HepG2 (cell line): ENCODE data around the gene KDM4B. TPM values are rescaled to one million over a fixed set of nuclear protein-coding genes. Genes with fewer than 3 reads are reported as not detected.

Experiments
- ATAC-seq: fragments of 200-7000 bp; cut with Tn5 transposase; 3 replicates; pipeline ENCODE4 v1.9.1; 2020; ENCODE audit warnings: mild to moderate bottlenecking, moderate library complexity
- BruUV-seq: library from RNA; stranded (reverse); fragments of 400-500 nt; replicated peaks from 2 replicates; lab custom pipeline; 2021; lab: Mats Ljungman, UMichigan
- CTCF ChIA-PET: fragments of 300-600 bp; formaldehyde crosslinking; extraction: SDS; loops from one replicate; lab custom pipeline; 2021; ENCODE audit warnings: low total read pairs, inconsistent platforms, low intra/inter-chr PET ratio; lab: Yijun Ruan, JAX
- POLR2A ChIA-PET: fragments of 350-600 bp; sonication (Branson Sonifier 250); formaldehyde crosslinking; loops from one replicate; lab custom pipeline; 2020; ENCODE audit warnings: antibody characterized with exemption, inconsistent platforms; lab: Yijun Ruan, JAX
- DNase-seq: peaks from one replicate; pipeline ENCODE4 v3.0.0-alpha.2; 2015; ENCODE audit warnings: low spot score
- FAIRE-seq: peaks from 3 replicates; lab custom pipeline; 2011; peaks lifted over from hg19 to GRCh38; lab: Jason Lieb, UNC
- H2AFZ ChIP-seq: one replicate; pipeline ENCODE4 v1.6.1; 2011; ENCODE audit warnings: low read length, inconsistent platforms
- H3K27ac ChIP-seq: fragments of 300-600 bp; 3 replicates; pipeline ENCODE4 v1.8.0; 2011; ENCODE audit warnings: mixed run types, mild to moderate bottlenecking, mixed read lengths, low read length, inconsistent platforms; ENCODE audit not compliant: insufficient read depth; ENCODE audit errors: extremely low read length
- H3K27me3 ChIP-seq, 2 experiments: fragments of 200-600 bp in 1 of 2; 2 replicates in 1 of 2; 3 replicates in 1 of 2; pipeline versions ENCODE4 v1.6.0 to v1.8.0; 2011; ENCODE audit warnings: low read length in 2 of 2, mild to moderate bottlenecking in 2 of 2, moderate library complexity in 2 of 2, inconsistent platforms in 1 of 2; ENCODE audit not compliant: insufficient read depth in 2 of 2, control insufficient read depth in 1 of 2
- H3K36me3 ChIP-seq, 2 experiments: fragments of 200-600 bp in 1 of 2; replicated peaks in 1 of 2; 2 replicates in 1 of 2; 3 replicates in 1 of 2; pipeline versions ENCODE4 v1.5.1 to v1.8.0; 2011; ENCODE audit warnings: low read length in 2 of 2, inconsistent platforms in 1 of 2; ENCODE audit not compliant: insufficient read depth in 2 of 2, control insufficient read depth in 1 of 2
- H3K4me1 ChIP-seq: 2 replicates; pipeline ENCODE4 v1.5.1; 2012; ENCODE audit warnings: low read length, inconsistent platforms; ENCODE audit not compliant: insufficient read depth
- H3K4me2 ChIP-seq: 2 replicates; pipeline ENCODE4 v1.6.0; 2011; ENCODE audit warnings: low read depth, low read length, inconsistent platforms
- H3K4me3 ChIP-seq, 3 experiments: fragments of 200-600 bp in 1 of 3; sonication (generic), shearing (Covaris generic) in 1 of 3; replicated peaks in 1 of 3; 2 replicates each; pipeline ENCODE4 v1.5.1; 2011 to 2016; ENCODE audit warnings: low read length in 3 of 3, inconsistent platforms in 2 of 3, low read depth in 2 of 3, mild to moderate bottlenecking in 2 of 3, control low read depth in 1 of 3, mixed read lengths in 1 of 3; ENCODE audit not compliant: insufficient read depth in 1 of 3
- H3K79me2 ChIP-seq: one replicate; pipeline ENCODE4 v1.6.1; 2011; ENCODE audit warnings: low read length, inconsistent platforms; ENCODE audit not compliant: insufficient read depth
- H3K9ac ChIP-seq: 2 replicates; pipeline ENCODE4 v1.6.0; 2011; ENCODE audit warnings: mild to moderate bottlenecking, low read depth, low read length, inconsistent platforms; ENCODE audit not compliant: insufficient read depth
- H3K9me3 ChIP-seq: 2 replicates; pipeline ENCODE4 v1.5.1; 2012; ENCODE audit warnings: mild to moderate bottlenecking, low read length
- H4K20me1 ChIP-seq: 2 replicates; pipeline ENCODE4 v1.6.0; 2011; ENCODE audit warnings: inconsistent platforms, mild to moderate bottlenecking, low read length, moderate library complexity; ENCODE audit not compliant: insufficient read depth
- AGO2 ChIP-seq: fragments of 200-400 bp; formaldehyde crosslinking; optimal IDR thresholded peaks from 2 replicates; pipeline ENCODE3; 2017; ENCODE audit warnings: mild to moderate bottlenecking, low read depth, low read length, moderate library complexity
- BRD4 ChIP-seq: sonication (generic); formaldehyde crosslinking; IDR thresholded peaks from 2 replicates; pipeline ENCODE4 v1.4.0; 2020; ENCODE audit warnings: missing genetic modification reagents
- DNMT3B ChIP-seq: conservative IDR thresholded peaks from 2 replicates; pipeline ENCODE4 v1.6.1; 2016; ENCODE audit warnings: missing biosample characterization, control low read depth
- HIC2 ChIP-seq: sonication (generic); formaldehyde crosslinking; IDR thresholded peaks from 2 replicates; pipeline ENCODE4 v1.9.0; 2022; ENCODE audit warnings: low read depth, missing genetic modification reagents
- IRF9 ChIP-seq: sonication (generic); formaldehyde crosslinking; IDR thresholded peaks from 2 replicates; pipeline ENCODE4 v1.8.0; 2022; ENCODE audit warnings: missing genetic modification reagents, mild to moderate bottlenecking, borderline replicate concordance
- MLX ChIP-seq: IDR thresholded peaks from 2 replicates; pipeline ENCODE4 v1.6.1; 2016
- NFKBIZ ChIP-seq: IDR thresholded peaks from 2 replicates; pipeline ENCODE4 v1.6.1; 2018; ENCODE audit warnings: missing genetic modification reagents, missing compliant biosample characterization
- PITX1 ChIP-seq: sonication (generic); formaldehyde crosslinking; IDR thresholded peaks from 2 replicates; pipeline ENCODE4 v1.5.1; 2020; ENCODE audit warnings: mild to moderate bottlenecking, missing genetic modification reagents
- SMC3 ChIP-seq: IDR thresholded peaks from 2 replicates; pipeline ENCODE4 v1.6.1; 2011; ENCODE audit warnings: low read length, improper control_type of control experiment
- TRIM24 ChIP-seq: sonication (generic); formaldehyde crosslinking; IDR thresholded peaks from 2 replicates; pipeline ENCODE4 v1.8.0; 2022; ENCODE audit warnings: mild to moderate bottlenecking, missing genetic modification reagents
- ZNF460 ChIP-seq: sonication (generic); formaldehyde crosslinking; IDR thresholded peaks from 2 replicates; pipeline ENCODE4 v1.5.1; 2020; ENCODE audit warnings: missing genetic modification reagents, mild to moderate bottlenecking, borderline replicate concordance
- WGBS: methylation state at CpG from one replicate; pipeline ENCODE4 v1.1.6; 2017; ENCODE audit warnings: low lambda C conversion rate; 5-methylcytosine and 5-hydroxymethylcytosine counted together
- in situ Hi-C: cut with HindIII; loops from 2 replicates; pipeline ENCODE4 v1.10.0; 2017; ENCODE audit warnings: low pct_unique_long_range_greater_than_20kb; ENCODE audit not compliant: extremely low pct_ligation_motif_present
- intact Hi-C: fragments of 100-400 bp; cut with micrococcal nuclease; formaldehyde crosslinking; loops from one replicate; pipeline ENCODE4 v1.10.0; 2022; ENCODE audit not compliant: unreplicated experiment
- polyA plus RNA-seq, 8 experiments: library from polyadenylated mRNA; depleted of rRNA in 3 of 8; stranded (reverse) in 7 of 8; unstranded in 1 of 8; fragments of >200 nt; fragmentation: Illumina TruSeq in 4 of 8; extraction: Trizol in 4 of 8; gene quantifications; 2 replicates each; pipeline versions ENCODE4 v1.2.1 to v1.2.3, GENCODE V29; 2011 to 2016; ENCODE audit warnings: low read depth in 4 of 8, missing spikeins in 1 of 8, mixed read lengths in 1 of 8; ENCODE audit not compliant: insufficient read depth in 1 of 8
- total RNA-seq, 5 experiments: library from RNA; depleted of rRNA; stranded (reverse); fragments of >200 nt; fragmentation: Illumina TruSeq; extraction: Trizol; gene quantifications; 2 replicates each; pipeline ENCODE4 v1.2.3, GENCODE V29; 2016; ENCODE audit warnings: low read depth in 1 of 5

Gene KDM4B
- total and polyA plus RNA-seq, 2 of the 13 experiments (the other 11 are each of a cell fraction or from before 2014, with no cell fraction given) = 4.9 to 14.6 TPM

- 98% methylated on average over 15 of the region's 24 CpGs for WGBS
- TF ChIP-seq NFKBIZ (CRISPR knock-in tag) = no peak
- TF ChIP-seq AGO2 = peak; percentile 68
- TF ChIP-seq, all 625 proteins: peak for 1
- Histone ChIP-seq H4K20me1 (peaks cover 12% of the 10 kb centered on the region; the same call in 1 of the 2 replicates), H3K27me3 (no peaks in the 10 kb centered on the region), H3K4me1 (peaks cover 22% of the 10 kb centered on the region), H3K4me2 (no peak overlapping the region), H3K27ac (no peak overlapping the region), H3K9ac (no peak overlapping the region), H3K36me3 (peaks cover 17 to 32% of the 10 kb centered on the region in 2 experiments; a peak in 4 of 5 replicates), H3K4me3 (no peak overlapping the region), H2AFZ (no peak overlapping the region), H3K79me2 (no peaks in the 10 kb centered on the region), H3K9me3 (peaks cover 14% of the 10 kb centered on the region)
- CTCF ChIA-PET = no interaction called here
- no TSS peak for BruUV-seq
- intact Hi-C loops (no loop called here), in situ Hi-C loops (no loop called here)
- DNase-seq = no peak
- no peak for ATAC-seq
- FAIRE-seq = no peak
- POLR2A ChIA-PET = no interaction called here
Measured at GRCh38 chr19:5065663-5066093, 96.8 kb downstream of the KDM4B start.

- no peaks in the 10 kb centered on the region for H3K27me3 ChIP-seq
- H2AFZ ChIP-seq = no peak overlapping the region
- CTCF ChIA-PET = no interaction called here
- H3K4me3 ChIP-seq = no peak overlapping the region
- no peak overlapping the region for H3K9ac ChIP-seq
- peak; percentile 7; the same call in 1 of the 3 replicates for ATAC-seq
- POLR2A ChIA-PET = no interaction called here
- H3K4me1 ChIP-seq = peaks cover 22% of the 10 kb centered on the region
- H3K79me2 ChIP-seq = no peaks in the 10 kb centered on the region
- H3K27ac ChIP-seq = no peak overlapping the region
- peaks cover 12% of the 10 kb centered on the region; the same call in 1 of the 2 replicates for H4K20me1 ChIP-seq
- FAIRE-seq = no peak
- TF ChIP-seq TRIM24 (CRISPR knock-in tag) (no peak), IRF9 (no peak), DNMT3B (CRISPR knock-in tag) (no peak), ZNF460 (CRISPR knock-in tag) (no peak), SMC3 (no peak), MLX (CRISPR knock-in tag) (no peak), BRD4 (CRISPR knock-in tag) (no peak), PITX1 (no peak), HIC2 (CRISPR knock-in tag) (no peak)
- TF ChIP-seq, all 625 proteins: peak for 0
- DNase-seq = no peak
- H3K9me3 ChIP-seq = peaks cover 11% of the 10 kb centered on the region
- intact Hi-C loops = no loop called here
- peaks cover 18 to 27% of the 10 kb centered on the region in 2 experiments; a peak in 4 of 5 replicates for H3K36me3 ChIP-seq
- BruUV-seq = no TSS peak
- 96% methylated on average over 8 of the region's 14 CpGs for WGBS
- in situ Hi-C loops = no loop called here
- H3K4me2 ChIP-seq = no peak overlapping the region
Measured at GRCh38 chr19:5066768-5067167, 97.9 kb downstream of the KDM4B start.
